A549 treated with RU486 at 1 μM for 4 hours (cell line): ENCODE data around the gene PAQR6. TPM values are rescaled to one million over a fixed set of nuclear protein-coding genes. Genes with fewer than 3 reads are reported as not detected.

ENCODE experiments used
- total RNA-seq: library from RNA; stranded (reverse); fragments of 200-300 nt; extraction: Qiagen RNA extraction; gene quantifications from 5 replicates; pipeline ENCODE4 v1.2.3, GENCODE V29; 2022; ENCODE audit warnings: low read depth

Gene PAQR6
- total RNA-seq = 2.2 to 5.0 TPM (median 3.6 TPM) in 5 replicates

GRCh38 chr1:156247460-156248322, at the start of gene PAQR6:
TSS of gene PAQR6 (minus strand) at chr1:156248056. CDS start at chr1:156246731, 1,325 bp downstream.

GRCh38 chr1:156295391-156295947, 47.6 kb upstream of the PAQR6 start, which contains the start of gene GLMP:
TSS of gene GLMP (minus strand) at chr1:156295679. CDS start at chr1:156295645, 34 bp downstream.

GRCh38 chr1:156284112-156284511, 36.3 kb upstream of the PAQR6 start, which contains the start of gene TMEM79:
TSS of gene TMEM79 (plus strand) at chr1:156284325. CDS start at chr1:156285227, 902 bp downstream.

GRCh38 chr1:156282479-156283222, 34.8 kb upstream of the PAQR6 start, which contains the start of gene SMG5:
TSS of gene SMG5 (minus strand) at chr1:156282825. CDS start at chr1:156282680, 145 bp downstream.

GRCh38 chr1:156241926-156242325, 5.9 kb downstream of the PAQR6 start, which contains the start of gene BGLAP:
TSS of gene BGLAP (plus strand) at chr1:156242184. CDS start at chr1:156242232, 48 bp downstream.

GRCh38 chr1:156212833-156213643, 34.8 kb downstream of the PAQR6 start, which contains the start of gene PMF1:
TSS of gene PMF1 (plus strand) at chr1:156213007. CDS start at chr1:156213016, 9 bp downstream.

GRCh38 chr1:156193488-156194299, 54.2 kb downstream of the PAQR6 start, which contains the start of gene SLC25A44:
TSS of gene SLC25A44 (plus strand) at chr1:156194104. CDS start at chr1:156199848, 5,744 bp downstream.

Other genes starting within 250 kb of the PAQR6 start
- 262 to 286 TPM (median 273 TPM) in 5 replicates for gene SSR2, start 227.1 kb downstream of the PAQR6 start, total RNA-seq
- 34.5 to 44.2 TPM (median 40.3 TPM) in 5 replicates for gene UBQLN4, start 194.3 kb downstream of the PAQR6 start, total RNA-seq
- gene LAMTOR2, start 193.3 kb downstream of the PAQR6 start, total RNA-seq = 155 to 174 TPM (median 157 TPM) in 5 replicates
- 0.24 TPM in 1 of 5 replicates, not detected in the others for gene RAB25, start 186.9 kb downstream of the PAQR6 start, total RNA-seq
- 1.2 to 3.2 TPM (median 2.3 TPM) in 5 replicates for gene MEX3A, start 165.6 kb downstream of the PAQR6 start, total RNA-seq
- gene LMNA, start 133.3 kb downstream of the PAQR6 start, total RNA-seq = 580 to 740 TPM (median 720 TPM) in 5 replicates
- 0.17 to 0.53 TPM (median 0.44 TPM) in 5 replicates for gene SEMA4A, start 94.5 kb downstream of the PAQR6 start, total RNA-seq
- gene SLC25A44, start 54.0 kb downstream of the PAQR6 start, total RNA-seq = 25.2 to 30.7 TPM (median 26.8 TPM) in 5 replicates
- gene PMF1, start 35.0 kb downstream of the PAQR6 start, total RNA-seq = 58.3 to 67.8 TPM (median 60.6 TPM) in 5 replicates
- gene BGLAP, start 5.9 kb downstream of the PAQR6 start, total RNA-seq = 0.66 TPM in 1 of 5 replicates, not detected in the others
- 39.9 to 48.9 TPM (median 46.9 TPM) in 5 replicates for gene SMG5, start 34.8 kb upstream of the PAQR6 start, total RNA-seq
- 5.3 to 8.9 TPM (median 7.7 TPM) in 5 replicates for gene TMEM79, start 36.3 kb upstream of the PAQR6 start, total RNA-seq
- gene GLMP, start 47.6 kb upstream of the PAQR6 start, total RNA-seq = 33.5 to 50.4 TPM (median 43.5 TPM) in 5 replicates
- not detected in 5 replicates for gene VHLL, start 51.3 kb upstream of the PAQR6 start, total RNA-seq
- gene CCT3, start 90.2 kb upstream of the PAQR6 start, total RNA-seq = 379 to 433 TPM (median 412 TPM) in 5 replicates
- 1.2 to 3.0 TPM (median 1.6 TPM) in 5 replicates for gene TSACC, start 90.5 kb upstream of the PAQR6 start, total RNA-seq
- not detected in 5 replicates for gene RHBG, start 121.2 kb upstream of the PAQR6 start, total RNA-seq